Kidney (tissue), 14 donors: Measurements from ENCODE around the gene FBLN2. TPM values are rescaled to one million over a fixed set of nuclear protein-coding genes. Genes with fewer than 3 reads are reported as not detected.
A peak's percentile ranks its signal among the peaks of the same experiment; 100 is the strongest.

Experiments
- DNase-seq, 5 donors: peaks; one replicate each; pipeline ENCODE4 v3.0.0-alpha.2; 2013 to 2020
- FAIRE-seq: peaks from 2 replicates; lab custom pipeline; 2012; peaks lifted over from hg19 to GRCh38; lab: Jason Lieb, UNC
- H3K27ac ChIP-seq, 2 donors: one replicate each; pipeline ENCODE4 v1.7.0; 2013; ENCODE audit warnings: low read depth in 2 of 2, low read length in 2 of 2, inconsistent platforms in 1 of 2
- H3K27me3 ChIP-seq: one replicate; pipeline ENCODE4 v1.7.1; 2013; ENCODE audit warnings: low read length, inconsistent platforms; ENCODE audit not compliant: control insufficient read depth, insufficient read depth
- H3K36me3 ChIP-seq, 3 donors: one replicate each; pipeline versions ENCODE4 v1.7.0 to v1.7.1; 2013; ENCODE audit warnings: low read length in 3 of 3, control low read depth in 1 of 3, inconsistent platforms in 1 of 3; ENCODE audit not compliant: insufficient read depth in 3 of 3, control insufficient read depth in 2 of 3
- H3K4me1 ChIP-seq, 3 donors: one replicate each; pipeline versions ENCODE4 v1.7.0 to v1.7.1; 2013; ENCODE audit warnings: low read length in 3 of 3, inconsistent platforms in 1 of 3, low read depth in 1 of 3; ENCODE audit not compliant: control insufficient read depth in 2 of 3, insufficient read depth in 2 of 3
- H3K4me3 ChIP-seq, 3 donors: one replicate each; pipeline versions ENCODE4 v1.7.0 to v1.8.1; 2013; ENCODE audit warnings: low read length in 3 of 3, control low read depth in 1 of 3, inconsistent platforms in 1 of 3
- H3K9ac ChIP-seq, 3 donors: one replicate each; pipeline versions ENCODE4 v1.7.0 to v1.7.1; 2013; ENCODE audit warnings: low read length in 3 of 3, control low read depth in 1 of 3, inconsistent platforms in 1 of 3
- H3K9me3 ChIP-seq, 3 donors: one replicate each; pipeline versions ENCODE4 v1.7.0 to v1.7.1; 2013; ENCODE audit warnings: low read length in 3 of 3, control low read depth in 1 of 3, inconsistent platforms in 1 of 3; ENCODE audit not compliant: control insufficient read depth in 2 of 3, insufficient read depth in 1 of 3
- CTCF ChIP-seq: IDR thresholded peaks from 3 replicates; pipeline ENCODE4 v1.5.1; 2012; ENCODE audit warnings: mild to moderate bottlenecking, moderate library complexity, borderline replicate concordance; ENCODE audit not compliant: insufficient read depth; ENCODE audit errors: extremely low read depth
- intact Hi-C: fragments of 100-400 bp; cut with DNase I; formaldehyde crosslinking; loops from one replicate; pipeline ENCODE4 v1.11.1; 2022
- polyA plus RNA-seq: library from polyadenylated mRNA; stranded (reverse); fragments of 350-450 nt; fragmentation: Illumina TruSeq; extraction: RNeasy Lipid Tissue Mini Kit (QIAGEN cat#74804); gene quantifications from one replicate; pipeline ENCODE4 v1.2.3, GENCODE V29; 2014; ENCODE audit warnings: low read depth, low replicate concordance; ENCODE audit not compliant: insufficient read depth
- total RNA-seq: library from RNA; stranded (reverse); fragmentation: NEBNext Ultra II Directional; extraction: Animal tissue kit (Norgen Biotek cat#: 25700); gene quantifications from one replicate; pipeline ENCODE4 v1.2.1, GENCODE V29; 2021
- donor health status: control.
- donor health status: control.
- donor health status: control.
- donor health status: control.
- donor health status: control.
- donor health status: DM: yes; HTN: yes; CAD: no.
- donor health status: Normal renal cell carcinoma (clear cell type).

The FBLN2 gene
- total and polyA plus RNA-seq, 2 donors from 2014 or later: 3.2 to 43.4 TPM

- intact Hi-C loops: no loop called here
- Histone ChIP-seq H3K9me3 (no peaks in the 10 kb centered on the region), H3K9ac (no peak overlapping the region), H3K36me3 (no peaks in the 10 kb centered on the region), H3K4me3 (no peak overlapping the region), H3K27ac (no peak overlapping the region), H3K4me1 (no peaks in the 10 kb centered on the region), H3K27me3 (no peaks in the 10 kb centered on the region)
- FAIRE-seq (no peak), DNase-seq (peak in 1 of 5 donors; percentile 30)
- no peak for TF ChIP-seq CTCF
These were observed 24.1 kb downstream of the FBLN2 start for GRCh38 chr3:13572926-13573623.

GRCh38 chr3:13574083-13574797 is 25.3 kb downstream of the FBLN2 start:
- no peak overlapping the region for H3K4me3 ChIP-seq
- H3K9ac ChIP-seq: no peak overlapping the region
- TF ChIP-seq CTCF: no peak
- no peak overlapping the region for H3K27ac ChIP-seq
- no peak for FAIRE-seq
- peak in 2 of 5 donors; percentile 64 to 81 for DNase-seq
- no peaks in the 10 kb centered on the region for H3K9me3 ChIP-seq
- H3K27me3 ChIP-seq: no peaks in the 10 kb centered on the region
- H3K4me1 ChIP-seq: no peaks in the 10 kb centered on the region
- no peaks in the 10 kb centered on the region for H3K36me3 ChIP-seq
- intact Hi-C loops: no loop called here

GRCh38 chr3:13574798-13575451 is 26.0 kb downstream of the FBLN2 start:
- Histone ChIP-seq H3K27me3 (no peaks in the 10 kb centered on the region), H3K27ac (no peak overlapping the region), H3K9ac (no peak overlapping the region), H3K4me1 (no peaks in the 10 kb centered on the region), H3K9me3 (no peaks in the 10 kb centered on the region), H3K36me3 (no peaks in the 10 kb centered on the region), H3K4me3 (no peak overlapping the region)
- no peak for TF ChIP-seq CTCF
- no peak for FAIRE-seq
- no peak for DNase-seq
- intact Hi-C loops: no loop called here
